GM20431 (cell line): ENCODE data around the gene CDCA7.

Source experiments
- in situ Hi-C: fragments of 300-500 bp; cut with MseI, MboI; formaldehyde crosslinking; loops from one replicate; pipeline ENCODE4 v1.15.0; 2020; ENCODE audit warnings: low sequenced_read_pairs; ENCODE audit not compliant: unreplicated experiment

The CDCA7 gene

DNA sequence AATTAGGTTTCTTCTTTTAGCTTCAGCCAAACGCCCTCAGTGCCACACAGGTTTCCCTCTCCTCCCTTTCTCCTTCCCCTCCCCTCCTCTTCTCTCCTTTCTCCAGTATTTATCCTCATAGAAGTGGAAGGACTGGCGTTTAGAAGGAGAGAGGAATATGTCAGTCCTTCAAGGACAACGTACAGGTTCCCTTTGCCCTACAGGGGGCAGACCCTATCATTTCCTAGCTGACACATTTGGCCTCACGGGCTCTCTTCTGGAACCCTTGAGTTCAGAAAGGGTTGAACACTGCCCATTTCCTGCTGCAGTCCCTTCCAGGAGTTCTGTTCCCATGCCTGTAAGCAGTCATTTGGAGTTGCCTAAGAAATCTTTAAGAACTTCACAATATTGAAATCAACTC is 46.1 kb downstream of the CDCA7 start:
- in situ Hi-C loops = loop anchor here (25.0 kb wide), 1 partner anchor 937 kb away; the partner anchor contains the start of gene SP9

DNA sequence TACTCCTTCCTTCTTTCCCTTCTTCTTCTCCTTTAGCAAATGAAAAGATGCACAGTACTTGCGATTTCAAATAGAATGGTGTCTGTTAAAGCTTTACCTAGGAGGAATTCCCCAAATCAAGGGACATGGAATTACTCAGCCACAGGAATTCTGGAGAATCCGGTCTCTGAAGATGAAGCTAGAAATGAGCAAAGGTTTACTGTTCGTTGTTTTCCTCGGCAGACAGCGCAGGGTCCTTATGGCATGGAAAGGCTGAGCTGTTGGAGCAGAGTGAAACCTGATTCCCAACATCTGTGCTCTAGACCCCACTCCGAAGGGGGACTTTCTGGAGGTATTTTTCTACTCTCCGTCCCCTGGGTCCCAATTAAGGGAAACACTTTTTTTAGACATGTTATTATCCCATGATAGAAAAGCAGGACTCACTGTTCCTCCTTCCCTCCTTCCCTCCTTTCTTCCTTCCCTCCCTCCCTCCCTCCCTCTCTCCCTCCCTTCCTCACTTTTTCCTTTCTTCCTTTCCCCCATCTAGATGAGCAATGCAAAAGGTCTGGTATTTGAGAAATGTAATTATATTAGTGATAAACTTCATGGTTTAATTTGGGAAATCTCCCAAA is 47.1 kb downstream of the CDCA7 start:
- in situ Hi-C loops = loop anchor here (25.0 kb wide), 1 partner anchor 935 kb away; the partner anchor contains the start of gene SP9

DNA sequence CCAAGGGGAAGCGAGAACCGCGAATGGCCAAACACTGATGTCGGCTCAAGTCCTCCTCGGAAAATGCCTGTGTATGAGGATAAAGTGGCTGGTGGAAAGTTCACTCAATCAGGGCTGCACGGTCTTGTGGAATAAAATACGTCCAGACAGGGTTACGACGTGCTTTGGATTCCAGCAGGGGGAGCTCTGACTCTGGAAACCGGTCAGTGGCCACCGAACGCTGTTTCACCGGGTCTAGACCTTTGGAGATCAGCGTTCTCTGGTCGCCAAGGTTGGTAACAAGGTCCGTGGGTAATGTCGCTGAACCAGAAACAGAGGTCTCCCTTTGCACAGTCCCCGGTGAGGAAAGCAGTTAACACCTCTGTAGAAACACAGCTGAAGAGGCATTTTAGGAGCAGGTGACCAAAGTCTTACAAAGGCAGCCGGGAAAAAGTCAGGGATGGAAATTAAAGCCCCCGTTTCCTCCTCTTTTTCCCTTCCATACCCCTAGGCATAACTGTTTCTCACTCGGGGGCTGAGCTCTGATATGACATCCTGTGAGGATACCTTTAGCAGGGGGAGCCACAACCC is 47.8 kb downstream of the CDCA7 start:
- in situ Hi-C loops = loop anchor here (25.0 kb wide), 1 partner anchor 935 kb away; the partner anchor contains the start of gene SP9

DNA sequence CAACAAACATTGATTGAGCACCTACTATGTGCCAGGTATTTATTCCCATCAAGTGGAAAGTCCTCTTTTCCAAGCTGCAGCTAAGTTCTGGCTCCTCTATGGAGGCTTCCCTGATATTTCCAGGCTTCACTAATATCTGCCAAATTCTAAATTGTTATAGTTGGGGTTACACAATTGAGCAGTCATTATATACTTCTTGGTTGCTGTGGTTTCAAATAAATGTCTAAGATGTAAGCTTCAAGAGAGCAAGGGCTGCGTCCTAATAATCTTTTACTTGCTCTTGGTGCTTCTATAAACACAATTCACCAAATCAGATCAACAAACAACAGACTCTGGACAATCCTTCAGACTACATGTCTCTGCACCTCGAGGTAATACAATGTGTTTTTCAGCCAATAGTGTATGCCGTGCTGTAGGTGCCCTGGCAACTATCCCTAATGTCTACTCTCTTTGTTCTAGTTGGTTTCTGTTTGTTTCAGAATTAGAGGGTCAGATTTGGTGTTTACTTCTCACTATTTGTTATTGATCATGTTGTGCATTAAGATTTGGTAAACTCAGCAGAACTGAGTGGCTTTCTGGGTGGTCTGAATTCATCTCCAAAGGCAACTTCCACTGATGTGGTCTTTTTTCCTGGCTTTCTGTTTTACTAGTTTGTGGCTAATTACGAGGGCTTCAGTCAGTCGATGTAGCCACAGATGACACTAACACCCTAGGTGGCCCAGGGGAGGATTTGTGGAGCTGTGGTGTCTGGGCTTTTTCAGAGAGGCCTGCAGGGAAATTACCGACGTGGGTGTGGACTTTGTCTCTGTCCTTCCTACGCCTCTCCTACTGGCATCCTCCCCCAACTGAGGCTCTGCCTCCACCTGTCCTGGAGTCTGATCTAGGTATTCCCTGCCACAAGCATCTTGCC is 50.4 kb downstream of the CDCA7 start:
- in situ Hi-C loops = loop anchor here (25.0 kb wide), 1 partner anchor 932 kb away; the partner anchor contains the start of gene SP9

DNA sequence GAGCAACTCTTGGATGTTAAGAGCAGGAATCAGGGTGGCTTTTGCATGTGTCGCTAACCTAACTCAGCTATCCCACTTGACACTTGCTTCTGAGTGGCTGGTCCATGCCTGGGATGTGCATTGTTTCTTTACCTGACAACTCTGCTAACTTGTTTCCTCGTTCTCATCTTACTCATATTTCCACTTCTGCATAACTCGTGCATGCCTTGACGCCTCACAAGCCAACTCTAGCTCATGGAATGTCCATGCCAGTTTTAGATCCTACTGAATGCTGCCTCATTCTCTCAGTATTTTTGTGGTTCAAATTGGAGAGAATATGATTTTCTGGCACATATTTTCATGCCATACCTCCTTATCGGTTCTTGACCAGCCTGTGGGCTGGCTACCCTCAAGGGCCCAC is 52.5 kb downstream of the CDCA7 start:
- in situ Hi-C loops = loop anchor here (25.0 kb wide), 1 partner anchor 930 kb away; the partner anchor contains the start of gene SP9

DNA sequence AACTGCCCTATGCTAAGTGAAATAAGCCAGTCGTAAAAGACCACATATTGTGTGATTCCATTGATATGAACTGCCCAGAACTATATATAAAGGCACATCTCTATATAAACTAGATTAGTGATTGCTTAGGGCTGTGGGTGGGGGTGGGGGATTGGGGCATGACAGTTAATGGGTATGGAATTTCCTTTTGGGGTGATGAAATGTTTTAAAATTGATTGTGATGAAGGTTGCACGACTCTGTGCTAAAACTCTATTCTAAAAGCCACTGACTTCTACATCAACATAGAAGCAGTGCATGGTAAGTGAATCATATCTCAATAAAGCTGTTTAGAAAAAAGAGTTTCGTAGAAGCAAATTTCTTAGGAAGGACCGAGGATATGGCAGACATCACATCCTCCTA is 53.0 kb downstream of the CDCA7 start:
- in situ Hi-C loops = loop anchor here (25.0 kb wide), 1 partner anchor 930 kb away; the partner anchor contains the start of gene SP9

DNA sequence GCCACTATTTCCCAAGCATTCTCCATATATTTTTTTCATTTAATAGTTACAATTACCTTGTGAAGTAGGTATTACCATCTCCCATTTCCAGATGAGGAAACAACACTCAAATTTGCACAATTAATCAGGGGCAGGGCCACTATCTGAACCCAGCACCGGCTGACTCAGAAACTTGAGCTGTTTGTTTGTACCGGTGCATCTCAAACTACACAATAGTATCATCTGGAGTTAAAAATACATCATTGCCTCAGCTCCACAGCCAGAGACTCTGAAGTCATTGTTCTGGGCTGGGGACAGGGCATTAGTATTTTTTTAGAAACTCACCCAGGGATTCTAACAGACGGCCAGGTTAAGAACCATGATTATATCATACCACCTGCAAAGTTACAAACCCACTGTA is 55.9 kb downstream of the CDCA7 start:
- in situ Hi-C loops = loop anchor here (25.0 kb wide), 1 partner anchor 927 kb away; the partner anchor contains the start of gene SP9

DNA sequence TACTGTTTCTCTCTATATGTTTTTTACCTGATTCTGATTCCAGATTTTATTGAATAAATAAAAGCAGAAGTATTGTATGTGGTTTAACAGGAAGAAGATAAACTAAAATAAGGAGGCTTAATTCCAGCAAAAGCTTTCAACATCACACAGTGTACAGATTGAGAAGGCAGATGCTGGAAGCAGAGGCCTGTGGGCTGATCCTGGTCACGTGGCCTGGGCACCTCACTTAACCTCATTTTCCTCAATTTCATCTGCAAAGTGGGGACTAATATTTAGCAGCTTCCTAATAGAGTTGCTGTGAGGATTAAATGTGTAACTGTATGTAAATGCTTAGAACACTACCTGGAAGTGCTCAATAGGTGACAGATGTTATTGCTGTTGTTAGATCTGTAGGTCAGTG is 58.0 kb downstream of the CDCA7 start:
- in situ Hi-C loops = loop anchor here (25.0 kb wide), 1 partner anchor 925 kb away; the partner anchor contains the start of gene SP9

DNA sequence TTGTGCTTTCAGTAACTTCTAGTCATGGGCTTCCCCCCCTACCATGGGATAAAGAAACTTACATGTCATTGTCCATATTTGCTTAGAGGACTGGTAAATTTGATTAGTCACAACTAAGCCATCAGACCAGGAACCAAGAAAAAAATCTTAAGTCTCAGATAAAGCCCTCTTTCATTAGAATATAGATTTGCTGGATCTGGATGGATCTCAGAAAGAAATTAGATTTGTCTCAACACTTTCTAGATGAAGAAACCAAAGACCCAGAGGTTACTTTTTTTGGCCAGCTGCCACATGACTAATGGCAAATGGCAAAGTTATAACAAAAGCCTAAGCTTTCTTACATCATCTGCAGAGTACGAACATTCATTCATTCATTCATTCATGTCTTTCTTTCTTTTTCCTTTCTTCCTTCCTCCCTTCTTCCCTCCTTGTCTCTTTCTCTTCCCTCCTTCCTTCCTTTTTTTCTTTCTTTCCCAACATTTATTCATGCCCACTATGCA is 60.2 kb downstream of the CDCA7 start:
- in situ Hi-C loops = loop anchor here (25.0 kb wide), 1 partner anchor 922 kb away; the partner anchor contains the start of gene SP9

DNA sequence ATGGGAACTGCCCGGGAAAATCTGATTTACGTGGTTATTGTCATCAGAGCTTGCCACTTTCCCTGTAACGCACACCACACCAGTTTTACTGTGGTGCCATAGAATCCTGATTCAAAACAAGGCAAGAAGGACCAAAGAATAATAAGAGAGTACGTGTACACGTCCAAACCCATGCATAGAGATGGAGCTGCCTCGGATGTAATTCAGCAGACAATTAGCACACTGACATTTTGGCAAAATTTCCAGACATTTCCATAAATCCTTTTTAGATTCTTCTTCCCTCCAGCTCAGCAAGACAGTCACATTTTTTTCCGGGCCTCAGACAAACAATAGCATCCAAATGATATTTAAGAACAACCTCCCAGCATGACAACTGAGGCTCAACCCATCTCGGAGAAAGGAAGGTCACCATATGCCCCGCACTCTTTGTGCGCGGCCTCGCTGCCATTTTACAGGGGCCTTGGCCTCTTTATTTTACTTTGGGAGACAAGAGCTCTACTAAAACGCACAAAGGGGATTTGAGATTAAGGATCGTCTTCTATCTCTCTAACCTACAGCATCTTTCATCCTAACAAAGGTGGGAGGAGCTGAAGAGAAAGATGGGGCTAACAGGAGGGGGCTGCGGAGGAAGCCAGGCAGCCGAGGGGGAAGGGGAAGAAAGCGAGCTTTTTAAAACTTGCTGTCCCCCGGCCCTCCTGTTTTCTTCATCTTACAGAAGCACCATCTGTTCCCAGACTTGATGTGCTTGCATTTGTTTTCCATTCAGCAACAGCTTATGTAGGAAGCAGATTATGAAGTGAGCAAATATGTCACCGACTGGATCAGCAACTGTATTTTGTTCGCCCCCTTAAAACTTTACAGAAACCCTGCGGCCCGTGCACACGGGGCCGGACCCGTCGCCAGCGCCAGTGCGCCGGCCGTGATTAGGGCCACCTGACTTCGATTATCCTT is 61.0 kb downstream of the CDCA7 start:
- in situ Hi-C loops = loop anchor here (25.0 kb wide), 1 partner anchor 922 kb away; the partner anchor contains the start of gene SP9

DNA sequence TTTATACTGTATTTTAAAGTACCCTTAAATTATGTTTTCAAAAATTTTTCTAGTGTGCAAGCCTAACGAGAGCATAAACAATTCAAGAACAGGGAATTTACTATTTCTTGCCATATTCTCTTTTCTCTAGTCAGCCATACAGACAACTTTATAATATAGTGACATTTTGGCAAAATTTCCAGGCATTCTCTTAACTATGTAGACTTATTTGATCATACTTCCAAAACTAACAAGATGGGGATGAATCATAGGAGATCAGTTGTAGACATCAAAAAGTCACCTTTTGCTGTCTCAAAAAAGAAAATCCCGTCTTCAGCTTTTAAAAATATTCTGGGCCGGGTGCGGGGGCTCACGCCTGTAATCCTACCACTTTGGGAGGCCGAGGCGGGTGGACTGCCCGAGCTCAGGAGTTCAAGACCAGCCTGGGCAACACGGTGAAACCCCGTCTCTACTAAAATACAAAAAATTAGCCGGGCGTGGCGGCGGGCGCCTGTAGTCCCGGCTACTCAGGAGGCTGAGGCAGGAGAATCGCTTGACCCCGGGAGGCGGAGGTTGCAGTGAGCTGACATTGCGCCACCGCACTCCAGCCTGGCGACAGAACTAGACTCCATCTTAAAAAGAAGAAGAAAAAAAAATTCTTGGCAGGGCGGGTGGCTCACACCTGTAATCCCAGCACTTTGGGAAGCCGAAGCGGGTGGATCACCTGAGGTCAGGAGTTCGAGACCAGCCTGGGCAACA is 61.9 kb downstream of the CDCA7 start:
- in situ Hi-C loops = loop anchor here (25.0 kb wide), 1 partner anchor 921 kb away; the partner anchor contains the start of gene SP9

DNA sequence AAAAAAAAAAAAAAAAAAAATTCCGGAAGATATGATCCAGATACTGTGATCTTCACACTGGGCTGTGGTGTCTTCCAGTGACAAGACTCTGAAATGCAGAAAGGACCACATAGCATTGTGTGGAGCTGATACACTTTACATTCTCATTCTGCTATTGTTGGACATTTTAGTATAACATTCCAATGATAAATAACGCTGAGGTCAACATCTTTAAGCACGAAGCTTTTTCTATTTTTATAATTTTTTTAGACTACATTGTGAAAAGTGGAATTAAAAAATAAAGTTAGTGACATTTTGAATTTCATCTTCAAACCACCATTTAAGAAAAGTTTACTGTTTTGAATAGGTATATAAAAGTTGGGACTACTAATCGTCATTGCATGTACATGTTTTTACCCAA is 62.7 kb downstream of the CDCA7 start:
- in situ Hi-C loops = loop anchor here (25.0 kb wide), 1 partner anchor 920 kb away; the partner anchor contains the start of gene SP9

DNA sequence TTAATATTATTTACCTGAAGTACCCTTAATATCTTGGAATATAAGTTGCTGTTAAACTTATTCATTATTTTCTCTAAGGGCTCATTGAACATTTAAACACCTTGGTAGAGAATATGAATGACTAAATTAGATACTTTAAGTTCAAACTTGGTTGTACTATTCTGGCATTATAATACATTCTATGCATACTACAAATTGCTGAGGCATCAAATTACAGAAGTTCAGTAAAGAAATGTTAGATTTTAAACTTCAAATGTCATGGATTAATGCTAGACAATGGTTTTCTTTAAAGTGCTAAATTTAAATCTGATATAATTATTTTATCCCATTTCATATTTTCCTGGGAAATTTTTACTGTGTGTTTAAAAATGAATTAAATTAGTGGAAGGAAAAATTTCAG is 63.1 kb downstream of the CDCA7 start:
- in situ Hi-C loops = loop anchor here (25.0 kb wide), 1 partner anchor 919 kb away; the partner anchor contains the start of gene SP9
